NCI-H128 (cell line): ENCODE results near the gene GEMIN7.
A peak's percentile ranks its signal among the peaks of the same experiment; 100 is the strongest.

Experiments
- DNase-seq: peaks from one replicate; lab custom pipeline; 2025; ENCODE audit not compliant: unreplicated experiment; lab: John Stamatoyannopoulos, UW

Gene GEMIN7

DNA sequence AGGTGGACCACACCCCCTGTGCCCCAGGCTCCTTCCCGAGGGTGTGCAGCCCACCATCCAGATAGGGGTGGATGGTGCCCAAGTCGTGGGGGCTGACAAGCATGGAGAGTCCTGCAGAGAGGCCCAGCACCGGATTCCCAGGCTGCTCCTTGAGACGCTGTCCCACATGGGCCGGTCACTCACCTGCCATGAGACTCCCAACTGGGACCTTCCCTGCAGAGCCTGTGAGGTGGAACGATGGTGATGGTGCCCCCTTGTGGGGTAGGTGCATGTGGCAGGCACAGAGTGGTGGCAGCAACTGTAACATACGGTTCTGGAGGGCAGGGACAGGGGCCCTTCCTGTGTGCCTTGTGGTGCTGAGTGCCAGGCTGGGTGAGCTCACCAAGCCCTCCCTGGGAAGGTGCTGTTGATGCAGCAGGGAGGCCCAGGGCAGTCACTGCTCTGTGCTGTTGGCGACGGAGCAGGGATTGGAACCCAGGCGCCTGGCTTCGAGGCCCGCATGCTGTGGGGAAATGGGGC, 47.0 kb downstream of the GEMIN7 start:
- DNase-seq = no peak

DNA sequence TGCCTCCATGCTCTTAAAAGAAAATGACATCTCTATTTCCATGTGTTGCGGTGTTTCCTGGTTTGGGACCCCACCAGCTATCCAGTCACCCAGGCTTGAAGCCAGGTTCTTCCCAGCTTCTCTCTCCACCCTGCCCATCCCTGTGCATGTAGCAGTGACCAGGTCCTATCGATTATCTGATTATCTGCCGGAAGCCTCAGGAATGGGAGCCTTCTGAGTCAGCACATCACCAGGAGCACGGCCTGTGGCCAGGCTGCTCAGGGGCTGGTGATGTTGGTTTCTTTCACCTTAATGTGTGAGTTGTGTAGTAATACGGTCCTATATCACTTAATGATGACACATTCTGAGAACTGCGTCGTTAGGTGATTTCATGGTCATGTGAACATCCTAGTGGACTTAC, 47.6 kb downstream of the GEMIN7 start:
- no peak for DNase-seq

DNA sequence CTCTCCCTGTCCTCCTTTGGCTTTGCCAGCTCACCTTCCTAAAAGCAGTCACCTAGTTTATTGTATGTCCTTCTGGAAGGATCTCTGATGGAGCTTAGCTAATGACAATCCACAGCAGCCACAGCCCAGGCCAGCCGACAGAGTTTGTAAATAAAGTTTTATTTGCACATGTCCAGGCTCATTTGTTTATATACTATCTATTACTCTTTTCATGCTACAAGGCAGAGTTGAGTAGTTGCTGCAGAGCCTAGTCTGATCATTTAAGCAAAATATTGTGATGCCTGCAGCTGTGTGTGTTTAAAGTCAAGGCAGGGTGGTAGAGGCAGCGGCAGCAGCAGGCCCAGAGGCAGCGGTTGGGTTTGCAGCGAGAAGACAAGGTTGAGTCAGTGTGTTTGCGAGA, 49.1 kb downstream of the GEMIN7 start:
- no peak for DNase-seq

DNA sequence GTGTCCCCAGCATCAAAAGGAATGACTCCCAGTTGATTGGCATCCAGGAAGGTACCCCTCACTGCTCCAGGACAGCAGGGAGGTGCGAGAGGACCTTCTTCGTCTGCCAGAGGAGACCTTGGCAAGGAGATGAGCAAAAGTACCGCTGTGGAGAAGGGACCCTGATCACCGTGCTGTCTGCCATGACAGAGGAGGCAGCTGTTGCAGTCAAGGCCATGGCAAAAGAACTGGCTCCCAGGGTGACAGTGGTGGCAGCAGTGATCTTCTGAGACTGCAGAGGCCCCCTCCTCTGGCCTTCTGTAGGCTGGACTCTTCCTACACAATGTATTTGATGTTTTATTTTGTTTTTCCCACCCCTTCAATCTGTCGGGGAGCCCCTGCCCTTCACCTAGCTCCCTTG, 49.7 kb downstream of the GEMIN7 start:
- no peak for DNase-seq

DNA sequence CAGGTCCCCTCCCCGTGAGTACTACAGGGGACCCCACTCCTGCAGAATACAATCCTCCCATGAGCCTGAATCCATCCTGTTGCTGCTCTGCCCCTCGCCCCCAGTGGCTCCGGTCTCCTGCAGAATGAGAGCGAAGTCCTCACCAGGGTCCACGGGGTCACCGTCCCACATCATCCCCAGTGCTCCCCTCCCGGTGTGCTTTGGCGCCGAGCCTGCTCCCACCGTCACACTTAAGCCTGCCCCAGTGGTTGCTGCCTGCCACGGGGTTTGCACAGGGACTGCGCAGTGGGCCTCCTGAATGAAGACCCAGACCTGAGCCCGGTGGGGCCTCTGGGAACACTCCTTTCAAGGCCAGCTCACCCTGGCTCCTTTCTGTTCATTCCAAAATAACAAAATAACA, 51.2 kb downstream of the GEMIN7 start:
- no peak for DNase-seq

DNA sequence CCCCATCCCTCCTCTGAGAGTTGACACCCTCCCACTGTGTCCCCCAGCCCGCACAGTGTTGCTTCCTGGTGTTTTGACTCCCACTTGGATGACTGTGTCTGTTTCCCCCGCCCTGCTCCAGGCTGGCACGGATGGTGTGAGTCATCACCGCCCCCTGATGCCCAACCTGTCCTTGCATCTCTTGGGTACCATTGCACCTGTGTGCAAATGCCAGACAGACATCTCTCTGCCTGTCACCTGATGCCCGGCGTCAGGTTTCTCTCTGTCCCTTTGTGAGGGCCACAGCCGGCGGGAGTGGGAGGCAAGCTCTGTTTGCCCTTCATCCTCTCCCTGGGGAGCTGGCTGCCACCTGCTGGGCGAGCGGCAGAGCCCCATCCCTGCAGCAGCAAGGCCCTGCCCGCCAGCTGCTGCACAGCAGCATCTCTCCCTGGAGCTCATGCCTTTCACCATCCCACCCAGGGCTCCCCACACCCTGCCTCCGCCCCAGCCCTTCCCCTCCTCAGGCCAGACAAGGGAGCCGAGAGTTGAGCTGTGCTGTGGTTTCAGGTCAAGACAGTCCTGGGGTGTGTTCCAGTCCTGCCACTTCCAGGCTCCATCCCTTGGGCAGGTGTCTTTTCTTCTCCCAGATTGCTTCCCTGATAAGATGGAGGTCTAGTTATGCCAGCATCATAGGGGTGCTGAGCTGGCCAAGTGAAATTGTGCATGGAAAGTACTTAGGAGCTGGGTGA, 52.0 kb downstream of the GEMIN7 start:
- peak; percentile 85 for DNase-seq

DNA sequence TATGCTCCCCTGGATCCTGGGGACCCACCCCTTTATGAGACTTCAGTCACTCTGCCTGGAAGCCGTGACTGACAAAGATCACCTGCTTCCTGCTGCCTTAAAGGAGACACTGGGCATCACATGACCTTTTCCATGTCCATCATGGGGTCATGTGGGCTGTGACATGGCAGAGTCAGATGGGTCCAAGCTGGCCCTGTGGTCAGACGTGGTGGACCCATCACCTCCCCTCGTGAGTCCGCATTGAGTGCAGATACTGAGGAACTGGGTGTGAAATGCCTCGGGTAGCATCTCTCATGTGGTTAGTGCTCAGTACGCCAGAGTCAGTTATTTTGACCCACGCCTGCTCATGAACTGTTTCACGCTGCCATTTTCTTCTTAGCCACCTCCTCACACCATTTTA, 54.6 kb downstream of the GEMIN7 start:
- no peak for DNase-seq

DNA sequence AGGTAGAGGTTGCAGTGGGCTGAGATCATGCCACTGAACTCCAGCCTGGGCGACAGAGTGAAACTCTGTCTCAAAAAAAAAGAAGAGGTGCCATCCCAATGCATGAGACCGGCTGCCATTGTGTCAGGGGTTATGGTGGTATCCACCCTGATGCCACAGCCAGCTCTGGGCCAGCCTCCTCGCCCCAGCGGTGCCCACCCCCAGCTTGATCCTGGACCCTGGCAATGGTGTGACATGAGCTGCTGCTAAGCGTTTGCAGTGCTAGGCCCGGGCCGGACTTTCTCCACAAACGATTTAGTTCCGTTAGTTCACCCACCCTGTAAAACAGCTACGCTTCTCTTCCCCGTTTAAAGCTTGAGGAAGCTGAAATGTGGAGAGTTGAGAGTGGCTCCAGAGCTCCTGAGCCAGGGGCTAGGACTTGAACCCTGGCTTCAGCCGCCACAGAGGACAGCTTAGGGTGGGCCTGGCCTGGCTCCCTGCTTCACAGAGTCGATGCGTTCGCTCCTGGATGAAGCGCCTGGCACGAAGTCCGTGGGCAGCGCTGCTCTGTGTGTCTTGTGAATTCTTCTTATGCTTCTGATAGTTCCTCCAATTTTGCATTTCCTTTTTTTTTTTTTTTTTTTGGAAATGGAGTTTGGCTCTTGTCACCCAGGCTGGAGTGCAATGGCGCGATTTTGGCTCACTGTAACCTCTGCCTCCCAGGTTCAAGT, 56.3 kb downstream of the GEMIN7 start:
- DNase-seq = no peak

DNA sequence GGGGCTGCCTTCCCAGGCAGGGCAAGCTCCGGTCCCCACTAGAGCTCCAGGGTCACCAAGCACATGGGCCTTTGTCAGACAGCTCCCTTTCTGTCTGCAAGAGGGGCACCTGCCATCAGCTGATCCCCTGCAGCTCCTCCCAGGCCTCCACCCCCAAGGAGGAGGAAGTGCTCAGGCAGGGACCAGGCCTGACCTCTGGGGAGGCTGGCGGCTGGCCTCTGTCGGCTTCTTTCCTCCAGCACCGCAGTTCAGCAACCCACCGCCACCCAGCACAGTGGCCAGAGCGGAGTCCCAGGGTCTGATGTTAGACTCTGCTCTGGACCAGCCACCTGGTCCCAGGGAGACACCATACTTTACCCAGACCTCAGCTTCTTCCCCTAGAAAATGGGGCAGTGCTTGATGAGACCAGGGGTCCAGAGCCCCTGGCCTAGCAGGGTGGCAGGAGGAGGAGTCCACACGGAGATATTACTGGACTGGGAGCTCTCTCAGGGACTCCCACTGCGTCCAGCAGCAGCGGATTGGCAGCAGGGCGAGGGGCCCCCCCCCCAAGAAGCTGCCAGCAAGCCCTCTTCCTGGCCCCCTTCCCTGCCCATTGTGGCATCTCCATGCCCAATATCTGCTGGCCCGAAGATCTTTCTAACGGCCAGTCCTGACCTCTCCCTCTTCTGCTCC, 57.6 kb downstream of the GEMIN7 start:
- DNase-seq = no peak

DNA sequence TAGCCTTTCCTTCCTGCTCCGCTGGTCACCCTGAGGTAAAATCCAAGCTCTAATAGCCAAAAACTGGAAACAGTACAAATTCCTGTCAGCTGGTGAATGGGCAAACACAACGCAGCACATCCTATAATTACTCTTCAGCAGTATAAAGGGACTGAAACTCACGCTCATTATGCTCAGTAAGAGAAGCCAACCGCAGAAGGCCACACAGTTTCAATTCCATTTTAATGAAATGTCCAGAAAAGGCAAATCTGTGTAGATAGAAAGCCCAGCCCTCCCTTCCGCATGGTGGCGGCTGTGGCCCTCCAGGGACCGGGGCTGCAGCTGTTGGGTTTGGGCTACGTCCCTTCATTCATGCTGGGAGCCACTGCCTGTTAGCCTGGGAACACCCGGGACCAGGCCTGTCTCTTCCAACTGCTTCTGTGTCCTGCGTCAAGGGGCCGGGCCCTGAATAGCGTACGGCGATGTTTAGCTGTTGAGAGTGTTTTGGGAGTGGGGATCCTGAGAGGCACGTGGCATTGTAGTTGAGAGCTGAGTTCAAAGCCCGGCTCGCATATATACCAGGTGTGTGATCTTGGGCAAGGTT, 58.2 kb downstream of the GEMIN7 start:
- no peak for DNase-seq

DNA sequence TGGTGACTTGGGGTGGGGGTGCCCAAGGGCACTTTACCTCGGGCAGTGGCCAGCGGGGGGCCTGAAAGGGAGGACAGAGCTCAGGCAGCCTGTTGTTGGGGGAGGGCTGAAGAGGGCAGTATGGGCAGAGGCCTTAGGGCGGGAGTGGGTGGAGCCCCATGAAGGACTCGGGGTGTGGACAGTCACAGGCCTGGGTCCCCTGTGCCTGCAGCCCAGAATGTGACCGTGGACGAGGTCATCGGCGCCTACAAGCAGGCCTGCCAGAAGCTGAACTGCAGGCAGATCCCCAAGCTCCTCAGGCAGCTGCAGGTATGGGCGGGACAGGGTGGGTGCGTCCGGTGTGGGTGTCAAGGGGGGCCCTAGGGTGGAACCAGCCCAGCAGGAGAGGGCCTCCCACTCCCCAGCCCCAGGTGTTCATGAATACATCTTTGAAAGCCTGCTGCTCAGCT, 59.3 kb downstream of the GEMIN7 start:
- DNase-seq = no peak

DNA sequence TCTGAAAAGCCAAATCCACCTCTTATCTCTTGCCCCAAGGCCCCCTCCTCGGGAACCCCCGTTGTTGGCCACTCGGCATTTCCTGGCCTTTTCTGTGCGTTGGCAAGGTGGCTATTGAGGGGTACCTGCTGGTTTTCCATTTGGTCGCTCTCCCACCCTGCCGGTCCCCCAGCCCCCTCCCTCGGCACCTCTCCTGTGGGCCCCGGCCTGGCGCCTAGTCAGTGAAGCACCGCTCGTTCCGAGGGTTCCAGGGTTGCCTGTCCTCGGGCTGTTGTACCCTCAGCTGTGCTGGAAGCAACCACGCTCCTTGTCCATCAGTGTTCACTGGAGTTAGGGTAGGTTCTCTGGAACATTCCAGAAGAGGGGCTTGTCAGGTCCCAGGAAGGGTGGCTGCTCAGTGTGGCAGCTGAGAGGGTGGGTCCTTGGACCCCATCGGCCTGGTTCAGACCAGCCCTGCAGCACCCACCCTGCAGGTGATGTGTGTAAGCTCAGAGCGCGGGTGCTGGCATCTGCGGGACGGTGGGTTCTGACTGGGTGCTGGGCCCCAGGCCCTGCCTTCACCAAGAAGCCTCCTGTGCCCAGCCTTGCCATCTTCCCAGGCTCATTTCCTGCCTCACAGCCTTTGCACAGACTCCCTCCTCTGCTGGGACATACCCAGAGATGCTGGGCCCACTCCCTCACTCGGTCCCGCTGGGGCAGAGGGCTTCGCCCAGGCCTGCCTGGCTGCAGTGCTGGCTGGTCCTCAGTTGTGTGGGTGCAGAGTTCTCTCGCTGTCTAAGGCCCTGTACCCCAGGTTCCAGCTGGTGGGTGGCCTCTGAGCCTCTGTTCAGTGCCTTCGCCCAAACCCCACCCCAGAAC, 60.5 kb downstream of the GEMIN7 start:
- no peak for DNase-seq

DNA sequence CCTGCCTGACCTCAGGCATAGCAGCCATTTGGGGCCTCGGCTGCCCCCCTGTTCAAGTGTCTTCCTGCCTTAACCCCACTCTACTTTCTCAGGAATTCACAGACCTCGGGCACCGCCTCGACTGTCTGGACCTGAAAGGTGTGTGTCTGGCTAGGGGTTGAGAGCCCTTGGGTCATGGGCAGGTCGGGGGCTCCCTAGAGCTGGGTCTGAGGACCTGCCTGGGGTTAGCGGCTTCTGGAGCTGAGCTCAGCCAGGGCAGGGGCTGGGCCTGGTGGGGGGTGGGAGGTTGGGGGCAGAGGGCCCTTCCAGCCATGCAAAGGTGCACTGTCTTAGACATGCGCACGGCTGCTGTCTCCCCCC, 61.1 kb downstream of the GEMIN7 start:
- DNase-seq = no peak

DNA sequence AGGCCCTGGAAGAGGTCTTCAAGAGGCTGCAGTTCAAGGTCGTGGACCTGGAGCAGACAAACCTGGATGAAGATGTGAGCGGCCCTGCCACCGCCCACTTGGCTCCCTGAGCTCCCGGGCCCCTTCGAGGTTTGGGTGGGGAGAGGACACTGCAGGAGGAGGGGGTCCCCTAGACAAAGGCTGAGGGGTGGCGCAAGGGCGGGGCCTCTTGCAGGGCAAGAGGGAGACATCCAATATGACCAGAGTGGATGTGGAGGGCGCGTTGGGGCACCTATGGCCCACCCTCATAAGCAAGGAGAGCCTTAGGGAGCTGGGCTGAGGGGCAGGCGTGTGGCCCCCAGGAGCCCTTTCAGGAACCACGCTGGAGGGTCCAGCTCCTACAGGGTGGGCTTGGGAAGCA, 61.5 kb downstream of the GEMIN7 start:
- no peak for DNase-seq
